GM12874 (cell line): Measurements from ENCODE around the gene CCDC71.

Experiments
- CTCF ChIP-seq: IDR thresholded peaks from 2 replicates; pipeline ENCODE4 v1.5.1; 2011; ENCODE audit warnings: low read depth, mild to moderate bottlenecking, control low read depth, low read length, moderate library complexity; ENCODE audit not compliant: insufficient read depth

The CCDC71 gene

GRCh38 chr3:49166752-49167556 is 823 bp upstream of the CCDC71 start:
- no peak for TF ChIP-seq CTCF

GRCh38 chr3:49164983-49165720 is 979 bp downstream of the CCDC71 start:
- TF ChIP-seq CTCF: no peak

GRCh38 chr3:49163609-49164008 is 2.5 kb downstream of the CCDC71 start:
- TF ChIP-seq CTCF: no peak

GRCh38 chr3:49162751-49163419 is 3.2 kb downstream of the CCDC71 start:
- no peak for TF ChIP-seq CTCF

GRCh38 chr3:49161808-49162530 is 4.2 kb downstream of the CCDC71 start:
- TF ChIP-seq CTCF: no peak

GRCh38 chr3:49161197-49161596 is 4.9 kb downstream of the CCDC71 start:
- no peak for TF ChIP-seq CTCF

GRCh38 chr3:49158792-49159191 is 7.3 kb downstream of the CCDC71 start:
- TF ChIP-seq CTCF: no peak
